HG03108 (cell line): Measurements from ENCODE around the gene SHISA9.
"Not testable (repeated sequence)": the region's sequence is repeated elsewhere in the genome, so short reads cannot be mapped to it uniquely, and the experiment has no call there.

Source experiments
- ATAC-seq: cut with Tn5 transposase; IDR thresholded peaks from one replicate; pipeline ENCODE4 v1.9.1; 2021; ENCODE audit warnings: moderate library complexity; ENCODE audit not compliant: unreplicated experiment

Gene SHISA9

GRCh38 chr16:12899529-12900143 is 1.8 kb upstream of the SHISA9 start:
- no peak for ATAC-seq

GRCh38 chr16:12900156-12900555 is 1.2 kb upstream of the SHISA9 start:
- ATAC-seq = no peak

DNA sequence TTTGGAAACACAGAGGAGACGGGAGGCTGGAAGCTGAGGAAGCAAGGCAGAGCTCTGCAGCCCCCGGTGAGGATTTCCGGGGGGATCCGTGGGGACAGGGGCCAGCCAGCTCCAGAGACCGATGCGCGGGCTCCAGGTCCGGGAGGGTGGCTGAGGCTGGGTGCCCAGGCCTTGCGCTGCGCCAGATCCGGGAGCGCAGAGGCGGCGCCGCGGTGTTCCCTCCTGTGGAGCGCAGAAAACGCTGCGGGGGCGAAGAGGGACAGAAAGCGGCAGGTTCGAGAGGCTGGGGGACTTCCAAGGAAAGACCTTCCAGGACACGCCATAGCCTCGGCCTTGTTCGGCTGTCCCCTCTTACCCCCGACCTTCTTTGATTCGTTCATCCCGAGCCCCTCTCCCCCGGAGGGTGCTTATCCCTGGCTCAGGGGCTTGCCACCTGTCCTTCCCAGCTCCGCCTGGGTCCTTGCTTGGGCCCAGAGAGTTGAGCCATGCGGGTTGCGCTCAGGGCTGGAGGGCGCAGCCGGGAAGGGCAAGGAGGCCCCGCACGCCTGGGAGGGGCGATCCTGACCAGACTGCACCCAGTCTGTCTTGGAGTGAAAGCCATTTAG is 697 bp upstream of the SHISA9 start:
- no peak for ATAC-seq

- ATAC-seq = no peak
Observed at GRCh38 chr16:12901204-12901596, 198 bp upstream of the SHISA9 start.

- no peak for ATAC-seq
Observed at GRCh38 chr16:12902511-12903372, 1.3 kb downstream of the SHISA9 start.

DNA sequence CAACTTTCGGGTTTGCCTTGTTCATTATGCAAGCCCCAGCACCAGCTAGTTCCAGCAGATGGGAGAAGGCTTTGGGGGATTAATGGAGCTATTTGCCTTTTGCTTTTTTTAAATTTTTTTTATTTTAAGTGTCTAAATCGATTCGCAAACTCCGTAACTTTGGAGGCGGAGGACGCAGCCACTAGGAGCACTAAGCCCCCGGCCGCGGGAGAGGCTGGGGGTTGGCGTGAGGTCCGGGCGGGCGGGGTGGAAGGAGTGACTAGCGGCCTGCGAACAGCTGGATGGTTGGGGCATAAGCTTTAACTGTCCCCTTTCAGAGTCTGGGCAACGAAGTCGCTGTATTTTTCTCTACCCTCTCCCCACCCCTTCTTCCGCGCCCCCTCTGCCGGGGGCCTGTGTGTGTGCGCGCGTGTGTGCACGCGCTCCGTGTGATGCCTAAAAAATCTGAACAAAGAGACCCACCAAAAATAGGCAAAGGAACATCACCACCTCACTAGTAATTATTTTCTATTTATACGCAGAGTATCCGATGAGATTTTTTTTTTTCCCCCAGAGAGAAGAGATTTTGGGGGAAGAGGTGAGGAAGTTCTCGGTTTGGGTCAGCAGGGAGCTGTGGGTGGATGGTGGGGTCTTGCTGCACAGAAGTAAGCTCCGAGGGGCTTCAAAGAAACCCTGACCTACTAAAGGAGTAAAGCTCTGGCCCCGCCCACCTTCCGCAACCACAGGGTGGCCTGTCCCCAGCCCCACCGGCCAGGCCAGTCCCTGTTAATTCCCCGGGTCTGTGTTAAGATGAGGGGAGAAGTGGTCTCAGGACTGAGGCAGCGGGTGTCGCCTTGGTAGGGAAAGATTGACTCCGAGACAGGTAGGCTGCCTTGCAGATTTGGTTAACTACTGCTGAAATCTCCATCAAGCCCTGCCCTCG is 2.3 kb downstream of the SHISA9 start:
- no peak for ATAC-seq

DNA sequence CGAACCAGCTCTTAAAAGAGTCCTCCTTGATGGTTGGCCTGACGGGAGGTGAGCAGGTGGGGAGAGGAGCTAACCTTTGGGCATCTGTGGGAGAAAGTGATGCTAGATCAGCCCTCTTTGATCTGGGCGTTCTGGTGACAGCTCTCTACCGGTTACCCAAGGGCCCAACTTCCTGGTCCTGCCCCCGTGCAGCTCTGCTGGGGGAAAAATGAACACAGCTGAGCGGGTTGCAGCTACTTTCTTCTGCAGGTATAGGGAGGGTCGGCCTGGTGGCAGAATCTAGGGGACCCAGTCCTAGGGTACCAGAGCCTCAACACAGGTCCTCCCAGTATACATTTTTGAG is 2.9 kb downstream of the SHISA9 start:
- no peak for ATAC-seq

- no peak for ATAC-seq
Observed at GRCh38 chr16:12906271-12906670, 4.9 kb downstream of the SHISA9 start.

DNA sequence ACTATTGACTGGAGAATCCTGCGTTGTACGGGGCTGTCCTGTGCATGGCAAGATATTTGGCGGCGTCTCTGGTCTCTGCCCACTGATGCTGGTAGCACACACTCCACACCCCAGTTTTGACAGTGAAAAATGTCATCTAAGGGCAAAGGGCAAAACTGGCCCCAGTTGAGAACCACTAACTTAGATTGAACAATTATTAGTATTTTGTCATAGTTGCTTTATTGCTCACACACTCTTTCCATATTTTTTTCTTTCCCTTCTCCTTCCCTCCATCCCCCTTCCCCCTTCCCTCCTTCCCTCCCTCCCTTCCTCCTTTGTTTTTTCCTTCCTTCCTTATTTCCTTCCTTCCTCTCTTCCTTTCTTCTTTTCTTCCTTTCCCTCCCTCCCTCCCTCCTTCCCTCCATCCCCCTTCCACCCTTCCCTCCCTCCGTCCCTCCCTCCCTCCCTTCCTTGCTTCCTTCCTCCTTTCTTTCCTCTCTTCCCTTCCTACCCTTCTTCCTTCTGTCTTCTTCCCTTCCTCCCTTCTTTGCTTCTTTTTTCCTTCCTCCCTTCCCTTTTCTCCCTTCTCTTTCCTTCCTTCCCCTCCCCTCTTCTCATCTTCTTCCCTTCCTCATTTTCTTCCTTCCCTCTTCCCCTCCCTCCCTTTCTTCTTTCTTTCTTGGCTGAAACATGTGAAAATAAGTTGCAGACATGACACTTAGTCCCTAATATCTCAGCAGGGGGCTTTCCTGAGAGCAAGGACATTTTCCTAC is 5.5 kb downstream of the SHISA9 start:
- ATAC-seq = no peak

- no peak for ATAC-seq
Observed at GRCh38 chr16:12907670-12908233, 6.4 kb downstream of the SHISA9 start.

GRCh38 chr16:12917246-12917645 is 15.8 kb downstream of the SHISA9 start:
- ATAC-seq = no peak

- ATAC-seq = no peak
Observed at GRCh38 chr16:12917653-12918052, 16.3 kb downstream of the SHISA9 start.

DNA sequence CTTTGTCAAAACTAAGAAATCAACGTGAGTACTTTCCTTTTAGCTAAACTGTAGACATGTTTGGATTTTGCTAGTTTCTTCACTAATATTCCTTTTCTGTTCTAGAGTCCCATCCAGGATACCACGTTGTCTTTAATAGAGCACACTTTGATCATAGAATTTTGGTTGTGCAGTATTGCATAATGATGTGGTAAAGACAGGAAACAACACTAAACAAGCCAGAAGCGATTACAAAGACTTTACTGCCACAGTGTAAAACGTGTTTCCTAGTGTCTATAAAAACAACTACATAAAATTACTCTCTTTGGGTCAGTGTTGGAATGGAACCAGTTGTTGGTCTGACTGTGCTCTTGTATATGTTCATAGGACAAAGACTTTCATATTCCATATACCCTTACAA is 19.3 kb downstream of the SHISA9 start:
- ATAC-seq = no peak

GRCh38 chr16:12923640-12924039 is 22.2 kb downstream of the SHISA9 start:
- ATAC-seq = not testable (repeated sequence)

GRCh38 chr16:12925026-12925800 is 23.8 kb downstream of the SHISA9 start:
- no peak for ATAC-seq

- ATAC-seq = no peak
Observed at GRCh38 chr16:12927591-12927990, 26.2 kb downstream of the SHISA9 start.

DNA sequence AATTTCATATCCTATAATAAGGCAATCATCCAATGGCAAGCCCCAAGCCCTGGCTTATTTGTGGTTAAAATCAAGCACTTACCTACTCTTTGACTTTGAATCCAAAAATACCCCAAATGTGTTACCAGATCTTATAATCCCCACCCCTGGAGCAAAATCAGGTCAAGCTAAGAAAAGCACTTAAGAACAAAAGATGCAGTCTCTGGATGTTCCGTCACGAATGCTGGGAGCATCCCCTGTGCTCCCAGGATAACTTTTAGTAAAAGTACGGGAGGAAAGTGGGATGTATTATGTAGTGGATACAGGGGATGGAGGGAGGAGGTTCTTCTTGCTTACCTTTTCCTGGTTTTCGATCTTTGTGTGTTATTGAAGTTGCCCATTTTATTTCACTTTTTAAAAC is 29.5 kb downstream of the SHISA9 start:
- no peak for ATAC-seq

GRCh38 chr16:12936391-12936790 is 35.0 kb downstream of the SHISA9 start:
- ATAC-seq = no peak

DNA sequence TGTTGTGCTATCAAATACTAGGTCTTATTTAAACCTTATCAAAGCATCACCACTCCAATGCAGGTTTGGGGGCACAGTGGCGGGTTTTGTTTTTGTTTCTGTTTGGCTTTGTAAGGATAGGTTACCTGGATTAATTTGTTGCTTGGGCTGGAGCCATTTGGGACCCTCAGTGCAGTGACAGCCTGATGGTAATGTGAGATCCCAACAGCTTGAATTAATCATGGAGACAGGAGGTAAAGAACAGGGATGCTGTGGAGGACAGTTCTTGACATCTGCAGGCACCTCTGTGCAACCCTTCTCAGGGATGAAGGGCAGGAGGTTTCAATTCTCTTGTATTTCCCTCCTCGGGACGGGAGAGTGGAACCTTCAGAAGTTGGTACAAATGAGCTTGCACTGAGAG is 40.5 kb downstream of the SHISA9 start:
- no peak for ATAC-seq
